Immature natural killer cell (primary cell): ENCODE data around the gene GARIN5A. TPM values are rescaled to one million over a fixed set of nuclear protein-coding genes. Genes with fewer than 3 reads are reported as not detected.
A peak's percentile ranks its signal among the peaks of the same experiment; 100 is the strongest.

Experiments used
- DNase-seq, 3 donors: peaks; one replicate each; pipeline ENCODE4 v3.0.0; 2022; ENCODE audit warnings: mixed read lengths in 1 of 3
- H3K27ac Mint-ChIP-seq, 6 donors: one replicate each; pipeline ENCODE4 v1.8.0; 2020; ENCODE audit warnings: mixed read lengths in 6 of 6, mild to moderate bottlenecking in 5 of 6, inconsistent platforms in 4 of 6, moderate library complexity in 3 of 6
- H3K27me3 Mint-ChIP-seq, 3 donors: one replicate each; pipeline ENCODE4 v1.8.0; 2020 to 2021; ENCODE audit warnings: low read depth in 3 of 3, mild to moderate bottlenecking in 3 of 3, mixed read lengths in 3 of 3, moderate library complexity in 3 of 3, inconsistent platforms in 1 of 3
- H3K36me3 Mint-ChIP-seq, 3 donors: one replicate each; pipeline ENCODE4 v1.8.0; 2020; ENCODE audit warnings: mixed read lengths in 3 of 3, inconsistent platforms in 2 of 3, mild to moderate bottlenecking in 2 of 3
- H3K4me1 Mint-ChIP-seq, 2 donors: one replicate each; pipeline ENCODE4 v1.8.0; 2020; ENCODE audit warnings: inconsistent platforms in 2 of 2, mild to moderate bottlenecking in 2 of 2, mixed read lengths in 2 of 2, moderate library complexity in 1 of 2
- H3K4me3 Mint-ChIP-seq, 5 donors: one replicate each; pipeline ENCODE4 v1.8.0; 2020; ENCODE audit warnings: mild to moderate bottlenecking in 5 of 5, mixed read lengths in 5 of 5, inconsistent platforms in 3 of 5, moderate library complexity in 3 of 5
- H3K9me3 Mint-ChIP-seq, 6 donors: one replicate each; pipeline ENCODE4 v1.8.0; 2020; ENCODE audit warnings: mild to moderate bottlenecking in 6 of 6, mixed read lengths in 6 of 6, inconsistent platforms in 4 of 6, moderate library complexity in 3 of 6
- polyA plus RNA-seq, 3 donors: library from polyadenylated mRNA; unstranded; fragments of 300-500 nt; fragmentation: Illumina TruSeq; gene quantifications; one replicate each; pipeline ENCODE4 v1.2.3, GENCODE V29; 2021

The GARIN5A gene
- polyA plus RNA-seq, 3 donors from 2014 or later = 0.39 to 1.3 (median 0.68) TPM

DNA sequence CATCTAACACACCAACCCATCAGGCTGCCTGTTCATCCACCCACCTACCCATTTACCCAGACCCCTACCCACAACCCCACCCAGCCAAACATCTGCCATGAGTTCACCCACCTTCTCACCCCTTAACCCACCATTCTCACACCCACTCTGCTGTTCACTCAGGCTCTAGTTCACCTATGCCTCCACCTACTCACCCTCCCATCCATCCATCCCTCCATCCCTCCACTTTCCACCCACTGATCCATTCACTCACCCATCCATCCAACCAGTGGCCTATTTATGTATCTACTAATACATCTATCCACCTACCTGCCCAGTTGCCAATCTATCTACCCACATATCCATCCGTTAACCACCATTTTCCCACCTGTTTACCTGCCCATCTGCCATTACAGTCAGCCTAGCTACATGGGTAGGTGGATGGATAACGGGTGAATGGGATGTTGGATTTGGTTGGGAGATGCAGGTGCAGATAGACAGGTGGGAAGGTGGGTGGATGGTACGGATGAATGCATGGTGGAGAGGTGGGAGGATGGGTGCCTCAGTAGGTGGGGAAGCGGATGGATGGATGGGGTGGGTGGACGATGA, 38.7 kb downstream of the GARIN5A start:
- Mint-ChIP-seq H3K4me3 (no peak overlapping the region), H3K27ac (no peak overlapping the region), H3K9me3 (no peaks in the 10 kb centered on the region), H3K4me1 (no peaks in the 10 kb centered on the region), H3K36me3 (no peaks in the 10 kb centered on the region), H3K27me3 (peaks cover 4 to 12% (median 7%) of the 10 kb centered on the region in 3 donors)
- no peak for DNase-seq

DNA sequence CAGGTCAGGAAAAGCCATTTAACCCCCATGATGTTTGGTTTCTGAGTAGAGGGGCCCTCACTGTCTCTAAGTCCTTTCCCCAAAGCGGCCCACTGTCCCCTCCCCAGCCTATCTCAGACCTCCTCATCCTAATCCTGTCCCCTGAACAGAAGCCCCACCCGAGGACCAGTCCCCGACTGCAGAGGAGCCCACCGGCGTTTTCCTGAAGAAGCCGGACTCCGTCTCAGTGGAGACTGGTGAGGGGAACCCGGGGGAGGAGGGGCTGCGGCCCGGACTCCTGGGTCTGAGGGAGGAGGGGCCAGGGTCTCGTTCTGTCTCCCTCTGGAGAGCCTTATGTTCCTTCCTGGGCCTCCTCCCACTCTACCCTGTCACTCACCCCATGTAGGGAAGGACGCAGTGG, 41.0 kb downstream of the GARIN5A start:
- H3K9me3 Mint-ChIP-seq = no peaks in the 10 kb centered on the region
- no peak overlapping the region for H3K4me3 Mint-ChIP-seq
- H3K27me3 Mint-ChIP-seq = peaks cover 7 to 16% (median 11%) of the 10 kb centered on the region in 3 donors
- H3K4me1 Mint-ChIP-seq = peaks cover 11 to 12% of the 10 kb centered on the region in 2 donors
- DNase-seq = no peak
- H3K36me3 Mint-ChIP-seq = no peaks in the 10 kb centered on the region
- H3K27ac Mint-ChIP-seq = no peak overlapping the region

DNA sequence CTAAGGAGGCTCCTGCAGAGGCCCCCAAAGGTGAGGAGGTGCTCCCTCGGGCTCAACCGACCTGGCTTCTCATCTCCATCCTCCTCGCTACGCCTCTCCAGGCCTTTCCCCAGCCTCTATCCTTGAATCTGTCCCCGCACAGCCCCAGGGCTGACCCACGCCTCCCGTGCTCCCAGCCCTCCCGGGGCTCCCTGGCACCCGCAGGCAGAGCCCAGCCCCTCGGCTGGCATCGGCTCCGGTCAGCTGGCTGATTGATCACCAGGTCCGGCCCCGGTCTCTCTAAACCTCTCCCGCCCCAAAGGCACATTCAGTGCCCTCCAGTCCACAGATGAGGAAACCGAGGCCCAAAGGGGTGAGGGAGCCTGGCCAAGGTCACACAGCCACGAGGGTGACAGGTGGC, 41.4 kb downstream of the GARIN5A start:
- H3K4me1 Mint-ChIP-seq = peaks cover 11 to 13% of the 10 kb centered on the region in 2 donors
- H3K9me3 Mint-ChIP-seq = no peaks in the 10 kb centered on the region
- H3K36me3 Mint-ChIP-seq = no peaks in the 10 kb centered on the region
- H3K27me3 Mint-ChIP-seq = peaks cover 9 to 17% (median 12%) of the 10 kb centered on the region in 3 donors
- H3K27ac Mint-ChIP-seq = no peak overlapping the region
- no peak for DNase-seq
- H3K4me3 Mint-ChIP-seq = no peak overlapping the region

DNA sequence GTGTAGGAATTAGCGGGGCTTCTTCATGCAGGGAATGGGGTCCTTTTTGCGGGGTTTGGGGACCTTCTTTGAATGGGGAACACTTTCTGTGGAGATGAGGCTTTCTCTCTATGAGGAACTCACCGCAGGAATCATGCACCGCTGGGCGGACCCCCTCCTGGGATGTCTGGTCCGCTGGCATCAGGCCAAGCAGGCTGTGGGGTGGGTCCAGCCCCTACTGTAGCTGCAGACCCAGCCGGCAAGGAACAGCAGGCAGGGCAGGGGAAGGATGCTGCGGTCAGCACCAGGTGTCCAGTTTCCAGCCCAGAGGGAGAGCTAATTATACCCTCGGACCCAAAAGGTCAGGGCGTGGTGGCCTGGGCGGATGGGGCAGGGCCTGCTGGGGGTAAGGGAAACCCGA, 42.1 kb downstream of the GARIN5A start:
- Mint-ChIP-seq H3K27me3 (peaks cover 9 to 16% (median 10%) of the 10 kb centered on the region in 3 donors), H3K36me3 (no peaks in the 10 kb centered on the region), H3K4me3 (peak overlapping the region in 1 of 5 donors; percentile 4), H3K27ac (no peak overlapping the region), H3K9me3 (no peaks in the 10 kb centered on the region), H3K4me1 (peaks cover 11 to 13% of the 10 kb centered on the region in 2 donors)
- no peak for DNase-seq

DNA sequence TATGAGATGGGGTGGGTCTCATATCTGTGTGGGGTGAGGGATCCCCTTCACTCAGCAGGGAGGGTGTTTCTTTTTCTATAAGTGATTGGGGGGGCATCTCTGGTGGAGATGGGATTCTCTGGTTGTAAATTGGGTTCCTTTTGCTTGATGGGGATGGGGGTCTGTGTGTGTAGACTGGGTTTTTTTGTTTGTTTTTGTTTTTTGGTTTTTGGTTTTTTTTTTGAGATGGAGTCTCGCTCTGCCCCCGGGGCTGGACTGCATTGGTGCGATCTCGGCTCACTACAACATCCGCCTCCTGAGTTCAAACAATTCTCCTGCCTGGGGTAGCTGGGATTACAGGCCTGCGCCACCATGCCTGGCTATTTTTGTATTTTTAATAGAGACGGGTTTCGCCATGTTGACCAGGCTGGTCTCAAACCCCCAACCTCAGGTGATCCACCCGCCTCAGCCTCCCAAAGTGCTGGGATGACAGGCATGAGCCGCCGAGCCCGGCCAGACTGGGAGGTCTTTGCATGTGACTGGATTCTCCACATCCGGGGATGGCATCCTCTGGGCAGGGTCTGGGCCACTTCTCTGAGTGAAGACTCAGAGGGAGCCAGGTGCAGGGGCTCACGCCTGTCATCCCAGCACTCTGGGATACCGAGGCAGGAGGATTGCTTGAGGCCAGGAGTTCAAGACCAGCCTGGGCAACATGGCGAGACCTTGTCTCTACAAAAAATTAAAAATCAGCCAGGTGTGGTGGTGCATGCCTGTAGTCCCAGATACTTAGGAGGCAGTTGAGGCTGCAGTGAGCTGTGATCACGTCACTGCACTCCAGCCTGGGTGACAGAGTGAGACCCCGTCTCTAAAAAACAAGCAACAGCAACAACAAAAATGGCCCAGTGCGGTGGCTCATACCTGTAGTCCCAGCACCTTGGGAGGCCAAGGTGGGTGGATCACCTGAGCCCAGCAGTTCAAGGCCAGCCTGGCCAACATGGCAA, 43.2 kb downstream of the GARIN5A start:
- H3K4me1 Mint-ChIP-seq = peaks cover 11 to 13% of the 10 kb centered on the region in 2 donors
- DNase-seq = no peak
- H3K9me3 Mint-ChIP-seq = no peaks in the 10 kb centered on the region
- H3K36me3 Mint-ChIP-seq = no peaks in the 10 kb centered on the region
- H3K27ac Mint-ChIP-seq = peak overlapping the region in 1 of 6 donors; percentile 34
- H3K27me3 Mint-ChIP-seq = peaks cover 9 to 16% (median 9%) of the 10 kb centered on the region in 3 donors
- peak overlapping the region; percentile 67 to 72 (median 71) for H3K4me3 Mint-ChIP-seq

DNA sequence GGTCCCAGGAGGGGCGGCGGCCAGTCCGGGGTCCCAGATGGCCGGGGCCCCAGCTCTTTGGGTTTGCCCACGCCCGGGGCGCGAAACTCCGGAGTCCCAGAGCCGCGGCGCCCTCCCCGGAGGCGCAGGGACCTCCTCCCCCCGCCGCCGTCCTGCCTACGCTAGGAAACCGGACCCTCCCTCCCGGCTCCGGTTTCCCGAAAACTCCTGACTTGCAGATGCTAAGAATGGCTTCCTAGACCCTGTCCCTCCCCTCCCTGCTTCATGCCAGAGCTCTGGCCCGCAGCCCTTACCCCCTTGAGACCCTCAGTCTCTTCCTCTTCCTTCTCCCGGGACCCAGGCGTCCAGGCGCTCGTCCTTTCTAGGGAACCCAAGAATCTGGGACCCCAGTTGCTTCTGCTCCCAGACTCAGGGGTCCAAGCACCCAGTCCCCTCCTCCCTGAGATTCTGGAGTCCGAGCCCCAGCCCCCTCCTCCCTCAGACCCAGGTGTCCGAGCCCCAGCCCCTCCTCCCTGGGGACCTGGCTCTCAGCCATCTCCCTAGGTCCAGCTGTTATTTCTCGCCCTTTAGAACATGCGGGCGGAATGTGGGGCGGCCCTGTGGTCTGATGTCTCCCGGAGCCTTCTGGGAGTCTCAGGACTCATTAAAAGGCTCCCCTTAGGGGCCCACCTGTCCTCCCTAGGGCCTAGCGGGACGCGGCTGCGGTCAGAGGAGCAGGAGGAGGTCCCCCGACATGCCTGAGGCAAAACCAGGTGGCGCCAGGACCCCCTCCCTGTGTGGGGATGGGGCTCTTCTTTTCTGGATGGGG, 44.2 kb downstream of the GARIN5A start, which contains the start of gene MYBPC2:
MYBPC2 (plus strand) TSS at position 672 of the 808 bp plus-strand sequence; CDS start at position 734, 62 bp downstream.
- Mint-ChIP-seq H3K4me3 (peak within 1 kb of the TSS; percentile 91 to 95 (median 92)), H3K4me1 (peaks cover 11 to 13% of the 10 kb centered on the region in 2 donors), H3K27me3 (peaks cover 6 to 16% (median 9%) of the 10 kb centered on the region in 3 donors), H3K9me3 (no peaks in the 10 kb centered on the region), H3K36me3 (no peaks in the 10 kb centered on the region), H3K27ac (peak within 1 kb of the TSS; percentile 43 to 92 (median 84))
- DNase-seq = peak in 1 of 3 donors; percentile 9

DNA sequence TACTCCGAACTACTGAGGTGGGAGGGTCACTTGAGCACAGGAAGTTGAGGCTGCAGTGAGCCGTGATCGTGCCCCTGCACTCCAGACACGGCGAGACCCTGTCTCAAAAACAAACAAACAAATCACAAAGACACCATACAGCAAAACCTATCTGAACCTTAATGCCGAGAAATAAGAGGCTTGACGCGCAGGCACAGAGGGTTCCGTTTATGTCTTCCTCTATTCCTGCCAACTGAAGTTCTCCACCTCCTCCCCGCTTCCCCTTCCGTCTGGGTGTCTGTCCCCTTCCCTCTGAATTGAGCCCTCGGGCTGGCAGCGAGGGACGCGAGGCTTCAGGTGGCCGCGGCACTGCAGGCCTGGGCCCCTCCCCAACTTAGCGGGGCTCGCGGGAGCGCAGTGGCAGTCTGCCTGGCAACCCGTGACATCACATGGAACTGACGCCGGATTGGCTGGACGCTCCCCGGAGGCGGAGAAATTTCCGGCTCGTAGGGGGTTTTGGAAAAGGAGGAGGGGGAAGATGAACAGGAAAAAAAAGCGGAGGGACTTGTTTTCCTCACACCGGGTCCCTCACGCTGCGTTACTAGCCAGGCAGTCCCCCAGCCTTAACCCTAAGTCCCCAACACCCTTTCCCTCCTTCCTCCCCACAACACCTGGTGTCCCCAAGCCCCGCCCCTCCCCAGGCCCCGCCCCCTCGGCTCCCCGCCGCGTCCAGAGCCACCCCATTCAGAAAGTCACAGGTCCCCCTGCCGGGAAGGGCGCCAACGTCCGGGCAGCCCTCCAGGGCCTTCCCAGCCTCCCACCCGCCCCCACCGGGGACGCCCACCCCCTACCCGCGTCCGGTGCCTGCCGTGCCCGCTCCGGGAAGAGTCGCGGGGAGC, 45.1 kb downstream of the GARIN5A start:
- H3K27me3 Mint-ChIP-seq = peaks cover 6 to 17% (median 9%) of the 10 kb centered on the region in 3 donors
- H3K4me1 Mint-ChIP-seq = peaks cover 11 to 13% of the 10 kb centered on the region in 2 donors
- H3K27ac Mint-ChIP-seq = peak overlapping the region; percentile 43 to 92 (median 84)
- H3K4me3 Mint-ChIP-seq = peak overlapping the region; percentile 91 to 95 (median 92)
- DNase-seq = peak; percentile 87 to 88 (median 87)
- H3K9me3 Mint-ChIP-seq = no peaks in the 10 kb centered on the region
- H3K36me3 Mint-ChIP-seq = no peaks in the 10 kb centered on the region

DNA sequence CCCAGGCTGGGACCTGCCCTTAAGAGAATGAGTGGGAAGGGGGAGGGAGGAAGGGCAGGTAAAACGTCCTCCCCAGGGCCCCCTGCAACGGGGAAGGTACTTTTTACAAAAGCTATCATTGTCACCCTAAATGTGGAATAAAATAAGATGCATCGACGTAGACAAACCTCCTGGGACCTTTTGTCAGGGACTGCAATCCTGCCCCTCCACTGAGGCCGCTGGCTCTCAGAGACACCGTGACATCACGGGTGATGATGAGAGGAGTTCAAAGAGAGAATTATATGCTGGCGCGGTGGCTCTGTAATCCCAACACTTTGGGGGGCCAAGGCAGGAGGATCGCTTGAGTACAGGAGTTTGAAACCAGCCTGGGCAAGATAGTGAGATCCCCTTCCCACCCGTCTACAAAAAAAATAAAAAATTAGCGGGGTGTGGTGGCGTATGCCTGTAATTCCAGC, 45.7 kb downstream of the GARIN5A start:
- H3K27me3 Mint-ChIP-seq = peaks cover 6 to 13% (median 9%) of the 10 kb centered on the region in 3 donors
- peak overlapping the region in 4 of 6 donors; percentile 43 to 82 (median 54) for H3K27ac Mint-ChIP-seq
- no peak for DNase-seq
- H3K4me3 Mint-ChIP-seq = peak overlapping the region; percentile 91 to 95 (median 92)
- peaks cover 11 to 13% of the 10 kb centered on the region in 2 donors for H3K4me1 Mint-ChIP-seq
- no peaks in the 10 kb centered on the region for H3K36me3 Mint-ChIP-seq
- H3K9me3 Mint-ChIP-seq = no peaks in the 10 kb centered on the region

DNA sequence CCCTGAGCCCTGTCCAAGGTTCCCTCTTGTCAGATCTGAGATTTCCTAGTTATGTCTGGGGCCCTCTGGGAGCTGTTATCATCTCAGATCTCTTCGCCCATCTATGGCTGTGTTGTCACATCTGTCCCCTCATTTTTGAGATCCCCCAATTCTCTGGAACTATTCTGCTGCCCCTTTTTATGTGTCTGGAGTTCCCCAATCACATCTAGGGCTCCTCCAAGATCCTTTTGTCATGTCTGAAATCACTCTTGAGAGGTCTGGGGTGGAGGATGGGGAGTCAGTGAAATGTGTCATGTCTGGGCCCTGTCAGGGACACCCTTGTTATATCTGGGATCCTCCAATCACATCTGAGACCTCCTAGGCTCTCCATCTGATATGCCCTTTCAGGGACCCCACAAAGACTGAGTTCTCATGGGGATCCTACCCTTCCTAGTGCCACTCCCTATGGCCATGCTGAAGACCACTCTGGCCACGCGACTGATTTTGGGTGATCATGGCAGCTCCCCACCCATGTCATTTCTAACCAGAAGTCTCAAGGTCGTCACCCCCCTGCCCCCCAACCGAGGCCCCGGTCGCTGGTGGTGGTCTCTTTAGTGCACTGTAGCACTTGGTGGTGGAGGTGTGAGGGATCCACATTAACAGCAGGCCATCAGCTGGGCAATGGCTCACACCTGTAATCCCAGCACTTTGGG, 47.7 kb downstream of the GARIN5A start:
- H3K9me3 Mint-ChIP-seq = no peaks in the 10 kb centered on the region
- H3K27ac Mint-ChIP-seq = no peak overlapping the region
- H3K27me3 Mint-ChIP-seq = peaks cover 6 to 13% (median 10%) of the 10 kb centered on the region in 3 donors
- H3K4me3 Mint-ChIP-seq = peak overlapping the region in 1 of 5 donors; percentile 21
- no peaks in the 10 kb centered on the region for H3K36me3 Mint-ChIP-seq
- peaks cover 11 to 13% of the 10 kb centered on the region in 2 donors for H3K4me1 Mint-ChIP-seq
- DNase-seq = no peak

DNA sequence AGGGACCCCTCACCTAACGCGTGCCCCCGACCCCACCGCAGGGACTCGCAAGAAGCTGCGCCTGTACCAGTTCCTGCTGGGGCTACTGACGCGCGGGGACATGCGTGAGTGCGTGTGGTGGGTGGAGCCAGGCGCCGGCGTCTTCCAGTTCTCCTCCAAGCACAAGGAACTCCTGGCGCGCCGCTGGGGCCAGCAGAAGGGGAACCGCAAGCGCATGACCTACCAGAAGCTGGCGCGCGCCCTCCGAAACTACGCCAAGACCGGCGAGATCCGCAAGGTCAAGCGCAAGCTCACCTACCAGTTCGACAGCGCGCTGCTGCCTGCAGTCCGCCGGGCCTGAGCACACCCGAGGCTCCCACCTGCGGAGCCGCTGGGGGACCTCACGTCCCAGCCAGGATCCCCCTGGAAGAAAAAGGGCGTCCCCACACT, 48.6 kb downstream of the GARIN5A start:
- Mint-ChIP-seq H3K27ac (no peak overlapping the region), H3K4me3 (no peak overlapping the region), H3K36me3 (no peaks in the 10 kb centered on the region), H3K4me1 (peaks cover 11 to 13% of the 10 kb centered on the region in 2 donors), H3K9me3 (no peaks in the 10 kb centered on the region), H3K27me3 (peaks cover 6 to 12% (median 10%) of the 10 kb centered on the region in 3 donors)
- no peak for DNase-seq

DNA sequence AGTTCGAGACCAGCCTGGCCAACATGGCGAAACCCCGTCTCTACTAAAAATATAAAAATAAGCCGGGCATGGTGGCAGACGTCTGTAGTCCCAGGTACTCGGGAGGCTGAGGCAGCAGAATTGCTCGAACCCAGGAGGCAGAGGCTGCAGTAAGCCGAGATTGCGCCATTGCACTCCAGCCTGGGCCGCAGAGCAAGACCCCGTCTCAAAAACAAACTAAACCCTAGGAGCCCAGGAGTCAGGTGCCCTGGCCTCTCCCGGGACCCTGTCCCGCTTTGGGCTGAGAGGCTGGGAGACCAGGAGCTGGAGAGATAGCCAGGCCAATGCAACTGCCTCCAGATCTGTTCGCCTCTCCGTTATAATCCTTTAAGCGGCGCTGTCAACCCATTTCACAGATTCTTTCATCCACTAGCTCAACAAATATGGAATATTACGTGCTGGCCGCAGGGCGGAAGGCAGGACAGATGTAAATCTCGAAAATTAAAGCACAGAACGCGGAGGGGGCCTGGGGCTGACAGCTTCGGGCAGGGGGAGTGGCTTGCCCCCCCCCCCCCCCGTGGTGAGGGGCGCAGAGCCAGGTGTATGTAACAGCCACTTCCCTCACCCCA, 49.2 kb downstream of the GARIN5A start:
- Mint-ChIP-seq H3K27ac (no peak overlapping the region), H3K4me1 (peaks cover 11 to 13% of the 10 kb centered on the region in 2 donors), H3K27me3 (peaks cover 5 to 10% (median 9%) of the 10 kb centered on the region in 3 donors), H3K36me3 (no peaks in the 10 kb centered on the region), H3K4me3 (no peak overlapping the region), H3K9me3 (no peaks in the 10 kb centered on the region)
- DNase-seq = no peak

DNA sequence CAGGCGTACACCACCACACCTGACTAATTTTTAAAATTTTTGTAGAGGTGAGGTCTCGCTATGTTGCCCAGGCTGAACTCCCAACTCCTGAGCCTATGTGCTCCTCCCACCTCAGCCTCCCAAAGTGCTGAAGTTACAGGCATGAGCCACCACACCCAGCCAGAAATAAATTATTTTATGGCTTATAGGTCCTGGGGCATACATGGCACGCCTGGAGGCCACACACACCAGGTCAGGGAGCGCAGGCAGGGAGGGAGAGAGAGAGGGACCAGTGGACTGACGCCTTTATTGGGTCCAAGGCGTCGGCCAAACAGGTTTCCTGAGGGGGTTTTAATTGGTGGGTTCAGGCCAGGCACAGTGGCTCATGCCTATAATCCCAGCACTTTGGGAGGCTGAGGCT, 51.1 kb downstream of the GARIN5A start:
- H3K27me3 Mint-ChIP-seq = peaks cover 3 to 12% (median 3%) of the 10 kb centered on the region in 3 donors
- DNase-seq = no peak

More for the DNA sequence above, 51.1 kb downstream of the GARIN5A start:
- Mint-ChIP-seq H3K27ac (no peak overlapping the region), H3K36me3 (no peaks in the 10 kb centered on the region), H3K9me3 (no peaks in the 10 kb centered on the region), H3K4me1 (peaks cover 0 to under 1% of the 10 kb centered on the region in 2 donors), H3K4me3 (no peak overlapping the region)
